ENCODE measurements around the gene EPSTI1.
A peak's percentile ranks its signal among the peaks of the same experiment; 100 is the strongest.

Gene EPSTI1

DNA sequence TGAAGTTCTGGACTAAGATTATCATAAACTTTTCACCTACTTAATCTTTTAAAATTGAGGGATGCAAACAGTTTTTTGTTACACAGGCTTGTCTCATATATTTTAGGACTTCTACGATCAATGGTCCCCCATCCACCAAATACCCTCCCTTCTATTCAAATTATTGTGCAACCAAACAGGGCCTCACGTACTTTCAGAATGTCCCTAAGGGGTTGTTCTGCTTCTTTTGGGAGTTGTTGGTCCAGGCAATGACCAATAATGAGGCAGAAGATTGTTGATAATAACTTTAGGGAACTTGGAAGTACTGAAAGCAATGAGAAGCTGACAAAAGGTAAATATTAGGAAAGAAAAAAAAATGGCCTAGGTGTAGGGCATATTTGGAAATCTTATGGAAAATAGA, 34.2 kb upstream of the EPSTI1 start:
- TF ChIP-seq SPI1 (IDR thresholded peaks at IDR 0.05; ENCODE audit: low read depth, low read length) (no peak), TAF1 (IDR thresholded peaks at IDR 0.05; ENCODE audit: low read depth, low read length) (no peak), POU2F2 (IDR thresholded peaks at IDR 0.05; ENCODE audit: low read depth, low read length) (no peak), POLR2AphosphoS5 (IDR thresholded peaks at IDR 0.05; ENCODE audit: low read depth, low read length) (no peak), POLR2A (IDR thresholded peaks at IDR 0.05; ENCODE audit: low read depth, low read length) (no peak), PAX5 (IDR thresholded peaks at IDR 0.05; ENCODE audit: insufficient read depth, low read length, severe bottlenecking) (no peak)
- no peak for FAIRE-seq

GRCh38 chr13:43023289-43023963, 31.4 kb upstream of the EPSTI1 start, which contains the start of gene DNAJC15:
TSS of gene DNAJC15 (plus strand) at chr13:43023586. CDS start at chr13:43023627, 41 bp downstream.
- peak; percentile 14 for TF ChIP-seq PAX5 (IDR thresholded peaks at IDR 0.05; ENCODE audit: insufficient read depth, low read length, severe bottlenecking)
- TF ChIP-seq POLR2AphosphoS5 (IDR thresholded peaks at IDR 0.05; ENCODE audit: low read depth, low read length), result peak; percentile 86
- TF ChIP-seq TAF1 (IDR thresholded peaks at IDR 0.05; ENCODE audit: low read depth, low read length), result peak; percentile 86
- no peak for TF ChIP-seq SPI1 (IDR thresholded peaks at IDR 0.05; ENCODE audit: low read depth, low read length)
- peak; percentile 56; the same call in 1 of the 2 replicates for TF ChIP-seq POU2F2 (IDR thresholded peaks at IDR 0.05; ENCODE audit: low read depth, low read length)
- peak; percentile 86 for TF ChIP-seq POLR2A (IDR thresholded peaks at IDR 0.05; ENCODE audit: low read depth, low read length)
- DNase-seq (ENCODE audit: insufficient read length, low spot score), result peak; percentile 53
- FAIRE-seq, result peak; percentile 78

More for the DNA sequence above, 34.2 kb upstream of the EPSTI1 start:
- DNase-seq (ENCODE audit: insufficient read length, low spot score), result no peak

- DNase-seq (ENCODE audit: insufficient read length, low spot score), result no peak
- TF ChIP-seq TAF1 (IDR thresholded peaks at IDR 0.05; ENCODE audit: low read depth, low read length) (no peak), PAX5 (IDR thresholded peaks at IDR 0.05; ENCODE audit: insufficient read depth, low read length, severe bottlenecking) (no peak), POLR2A (IDR thresholded peaks at IDR 0.05; ENCODE audit: low read depth, low read length) (no peak), POU2F2 (IDR thresholded peaks at IDR 0.05; ENCODE audit: low read depth, low read length) (no peak), SPI1 (IDR thresholded peaks at IDR 0.05; ENCODE audit: low read depth, low read length) (no peak), POLR2AphosphoS5 (IDR thresholded peaks at IDR 0.05; ENCODE audit: low read depth, low read length) (no peak)
- FAIRE-seq, result no peak
Observed at GRCh38 chr13:43022934-43023288, 30.9 kb upstream of the EPSTI1 start.

DNA sequence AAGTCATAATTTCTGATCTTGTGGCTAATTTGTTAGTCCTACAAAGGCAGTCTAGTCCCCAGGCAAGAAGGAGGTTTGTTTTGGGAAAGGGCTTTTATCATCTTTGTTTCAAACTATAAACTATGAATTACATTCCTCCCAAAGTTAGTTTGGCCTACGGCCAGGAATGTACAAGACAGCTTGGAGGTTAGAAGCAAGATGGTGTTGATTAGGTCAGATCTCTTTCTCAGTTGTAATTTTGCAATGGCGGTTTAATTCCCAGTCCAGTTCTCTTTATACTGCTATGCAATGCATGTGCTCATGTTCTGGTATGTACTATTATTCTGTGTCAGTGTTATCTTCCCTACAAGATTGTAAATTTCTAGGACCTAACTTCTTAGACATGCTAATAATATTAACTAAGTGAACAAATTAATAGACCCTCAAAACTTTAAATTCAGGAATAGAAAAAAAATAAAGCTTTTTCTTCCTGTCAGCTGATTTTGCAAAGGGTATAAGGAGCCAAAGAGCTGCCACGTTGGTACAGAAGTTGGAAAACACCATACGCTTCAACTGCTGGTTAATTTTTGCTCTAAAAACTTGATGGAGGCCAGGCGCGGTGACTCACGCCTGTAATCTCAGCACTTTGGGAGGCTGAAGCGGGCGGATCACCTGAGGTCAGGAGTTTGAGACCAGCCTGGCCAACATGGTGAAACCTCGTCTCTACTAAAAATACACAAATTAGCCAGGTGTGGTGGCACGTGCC, 30.1 kb upstream of the EPSTI1 start:
- DNase-seq (ENCODE audit: insufficient read length, low spot score), result no peak
- FAIRE-seq, result no peak
- TF ChIP-seq POLR2AphosphoS5 (IDR thresholded peaks at IDR 0.05; ENCODE audit: low read depth, low read length) (no peak), POU2F2 (IDR thresholded peaks at IDR 0.05; ENCODE audit: low read depth, low read length) (no peak), TAF1 (IDR thresholded peaks at IDR 0.05; ENCODE audit: low read depth, low read length) (no peak), PAX5 (IDR thresholded peaks at IDR 0.05; ENCODE audit: insufficient read depth, low read length, severe bottlenecking) (no peak), POLR2A (IDR thresholded peaks at IDR 0.05; ENCODE audit: low read depth, low read length) (no peak), SPI1 (IDR thresholded peaks at IDR 0.05; ENCODE audit: low read depth, low read length) (no peak)

DNA sequence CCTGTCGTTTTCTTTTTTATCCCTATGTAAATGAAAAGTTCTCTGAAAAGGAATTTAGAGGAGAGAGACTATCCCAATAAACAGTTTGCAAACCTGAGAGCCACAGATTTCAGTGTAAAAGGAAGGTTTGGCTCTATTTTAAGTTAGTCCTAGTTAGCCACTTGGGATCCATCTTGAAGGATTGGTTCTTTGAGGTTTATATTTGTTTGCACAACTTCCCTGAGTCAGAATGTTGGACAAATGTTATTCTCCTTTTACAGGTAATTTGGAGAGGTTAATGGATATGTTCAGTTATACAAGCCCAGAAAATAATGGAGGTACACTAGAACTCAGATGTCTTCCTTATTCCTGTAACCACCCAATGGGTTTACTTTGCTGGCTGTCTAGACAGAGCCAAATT, 28.8 kb upstream of the EPSTI1 start:
- FAIRE-seq, result no peak
- TF ChIP-seq TAF1 (IDR thresholded peaks at IDR 0.05; ENCODE audit: low read depth, low read length) (no peak), POLR2A (IDR thresholded peaks at IDR 0.05; ENCODE audit: low read depth, low read length) (no peak), POLR2AphosphoS5 (IDR thresholded peaks at IDR 0.05; ENCODE audit: low read depth, low read length) (no peak), PAX5 (IDR thresholded peaks at IDR 0.05; ENCODE audit: insufficient read depth, low read length, severe bottlenecking) (no peak), POU2F2 (IDR thresholded peaks at IDR 0.05; ENCODE audit: low read depth, low read length) (no peak), SPI1 (IDR thresholded peaks at IDR 0.05; ENCODE audit: low read depth, low read length) (no peak)
- no peak for DNase-seq (ENCODE audit: insufficient read length, low spot score)

- TF ChIP-seq POU2F2 (IDR thresholded peaks at IDR 0.05; ENCODE audit: low read depth, low read length), result no peak
- no peak for TF ChIP-seq POLR2A (IDR thresholded peaks at IDR 0.05; ENCODE audit: low read depth, low read length)
- TF ChIP-seq SPI1 (IDR thresholded peaks at IDR 0.05; ENCODE audit: low read depth, low read length), result no peak
- no peak for TF ChIP-seq PAX5 (IDR thresholded peaks at IDR 0.05; ENCODE audit: insufficient read depth, low read length, severe bottlenecking)
- no peak for TF ChIP-seq POLR2AphosphoS5 (IDR thresholded peaks at IDR 0.05; ENCODE audit: low read depth, low read length)
- no peak for TF ChIP-seq TAF1 (IDR thresholded peaks at IDR 0.05; ENCODE audit: low read depth, low read length)
- no peak for FAIRE-seq
- no peak for DNase-seq (ENCODE audit: insufficient read length, low spot score)
Observed at GRCh38 chr13:43019811-43020210, 27.8 kb upstream of the EPSTI1 start.

- DNase-seq (ENCODE audit: insufficient read length, low spot score) (no peak), FAIRE-seq (no peak)
- TF ChIP-seq POLR2AphosphoS5 (IDR thresholded peaks at IDR 0.05; ENCODE audit: low read depth, low read length) (no peak), PAX5 (IDR thresholded peaks at IDR 0.05; ENCODE audit: insufficient read depth, low read length, severe bottlenecking) (no peak), TAF1 (IDR thresholded peaks at IDR 0.05; ENCODE audit: low read depth, low read length) (no peak), SPI1 (IDR thresholded peaks at IDR 0.05; ENCODE audit: low read depth, low read length) (no peak), POU2F2 (IDR thresholded peaks at IDR 0.05; ENCODE audit: low read depth, low read length) (no peak), POLR2A (IDR thresholded peaks at IDR 0.05; ENCODE audit: low read depth, low read length) (no peak)
Observed at GRCh38 chr13:43016226-43016625, 24.2 kb upstream of the EPSTI1 start.

DNA sequence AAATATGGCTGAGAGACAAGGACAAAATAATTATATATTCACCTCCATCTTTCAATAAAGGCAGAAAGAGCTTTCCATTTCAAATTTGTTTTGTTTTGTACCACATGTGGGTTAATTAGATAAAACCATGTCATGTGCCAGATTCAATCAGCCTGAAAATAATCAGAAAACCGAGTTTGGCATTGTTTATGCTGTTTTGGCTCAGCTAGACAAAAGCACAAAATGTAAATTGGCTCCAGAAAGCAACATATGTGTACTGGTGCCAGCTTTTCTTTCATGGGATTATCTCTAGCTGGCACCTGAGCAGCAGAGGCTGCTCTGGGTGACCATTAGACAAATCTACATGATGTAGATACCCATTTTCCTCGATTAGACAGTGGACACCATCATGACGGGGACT, 22.1 kb upstream of the EPSTI1 start:
- DNase-seq (ENCODE audit: insufficient read length, low spot score) (no peak), FAIRE-seq (no peak)
- TF ChIP-seq PAX5 (IDR thresholded peaks at IDR 0.05; ENCODE audit: insufficient read depth, low read length, severe bottlenecking), result no peak
- TF ChIP-seq POLR2AphosphoS5 (IDR thresholded peaks at IDR 0.05; ENCODE audit: low read depth, low read length), result no peak
- no peak for TF ChIP-seq POU2F2 (IDR thresholded peaks at IDR 0.05; ENCODE audit: low read depth, low read length)
- no peak for TF ChIP-seq TAF1 (IDR thresholded peaks at IDR 0.05; ENCODE audit: low read depth, low read length)
- no peak for TF ChIP-seq POLR2A (IDR thresholded peaks at IDR 0.05; ENCODE audit: low read depth, low read length)
- TF ChIP-seq SPI1 (IDR thresholded peaks at IDR 0.05; ENCODE audit: low read depth, low read length), result no peak

- FAIRE-seq (no peak), DNase-seq (ENCODE audit: insufficient read length, low spot score) (no peak)
- TF ChIP-seq PAX5 (IDR thresholded peaks at IDR 0.05; ENCODE audit: insufficient read depth, low read length, severe bottlenecking) (no peak), TAF1 (IDR thresholded peaks at IDR 0.05; ENCODE audit: low read depth, low read length) (no peak), POLR2AphosphoS5 (IDR thresholded peaks at IDR 0.05; ENCODE audit: low read depth, low read length) (no peak), POU2F2 (IDR thresholded peaks at IDR 0.05; ENCODE audit: low read depth, low read length) (no peak), SPI1 (IDR thresholded peaks at IDR 0.05; ENCODE audit: low read depth, low read length) (no peak), POLR2A (IDR thresholded peaks at IDR 0.05; ENCODE audit: low read depth, low read length) (no peak)
Observed at GRCh38 chr13:43009506-43009905, 17.5 kb upstream of the EPSTI1 start.

Measured in GM12891 (cell line).